Hematopoietic multipotent progenitor cell treated with erythropoietin and hydrocortisone succinate and interleukin-3 and kit ligand, for 15 days (in vitro differentiated cells): ENCODE data around the gene GOLGA1.
"Not testable (repeated sequence)": the region's sequence is repeated elsewhere in the genome, so short reads cannot be mapped to it uniquely, and the experiment has no call there.

ENCODE experiments used
- DNase-seq: peaks from one replicate; pipeline ENCODE4 v3.0.0-alpha.2; 2015; ENCODE audit warnings: low spot score

GOLGA1 gene

DNA sequence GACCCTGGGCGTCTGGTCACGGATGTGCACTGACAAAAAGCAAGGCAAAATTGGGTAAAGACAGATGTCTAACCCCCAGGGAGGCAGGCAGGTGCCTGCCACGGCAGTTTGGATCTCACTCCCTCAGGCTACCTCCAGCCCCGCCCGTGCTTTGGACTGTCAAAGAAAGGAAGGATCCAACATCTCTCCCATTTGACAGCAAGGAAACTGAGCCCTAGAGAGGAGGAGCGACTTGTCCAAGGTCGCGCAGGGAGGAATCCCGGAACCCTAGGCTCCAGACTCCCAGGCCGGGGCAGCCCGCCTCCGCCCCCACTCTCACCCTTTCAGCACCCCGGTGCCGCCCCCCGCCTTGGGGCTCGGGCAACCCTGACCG is 376 bp downstream of the GOLGA1 start:
- DNase-seq, result no peak

DNA sequence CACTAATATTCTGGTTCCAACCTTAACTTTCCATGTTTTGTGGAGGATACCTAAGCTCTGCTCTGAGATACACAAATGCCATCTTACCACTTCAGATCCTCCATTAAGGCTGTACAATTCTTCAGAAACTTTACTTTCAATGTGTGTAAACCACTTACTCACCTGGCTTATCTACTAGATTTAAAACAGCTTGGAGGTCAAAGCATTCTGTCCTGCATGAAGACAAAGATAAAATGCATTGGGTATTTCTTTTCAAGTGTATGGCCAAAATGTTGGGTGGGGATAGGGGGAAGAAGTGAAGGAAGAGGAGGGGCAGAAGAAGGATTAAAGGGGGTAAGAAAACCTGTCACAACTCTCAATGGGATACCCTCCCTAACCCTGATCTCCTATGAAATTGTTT is 939 bp downstream of the GOLGA1 start:
- peak; percentile 26 for DNase-seq

- no peak for DNase-seq
Observed at GRCh38 chr9:124934290-124934689, 6.6 kb downstream of the GOLGA1 start.

- no peak for DNase-seq
Observed at GRCh38 chr9:124932333-124932732, 8.6 kb downstream of the GOLGA1 start.

- DNase-seq, result no peak
Observed at GRCh38 chr9:124929464-124929863, 11.4 kb downstream of the GOLGA1 start.

DNA sequence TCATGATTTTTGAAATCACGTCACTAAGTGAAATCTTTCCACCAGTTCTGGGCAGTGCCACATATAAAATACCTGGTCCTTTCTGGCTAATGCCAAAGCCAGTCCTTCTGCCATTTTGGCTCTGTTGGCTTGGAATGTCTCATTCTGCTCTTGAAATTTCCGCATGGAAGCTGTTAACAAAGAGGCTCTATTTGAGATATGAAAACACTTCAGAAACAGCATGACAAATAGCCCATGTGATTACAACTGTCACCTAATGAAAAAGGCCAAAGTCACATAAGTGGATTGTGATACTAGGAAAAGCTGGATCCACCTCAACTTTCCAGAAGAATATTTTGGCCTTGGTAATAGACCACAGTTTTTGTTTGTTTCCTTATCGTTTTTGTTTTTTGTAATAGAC is 12.8 kb downstream of the GOLGA1 start:
- DNase-seq, result no peak

GRCh38 chr9:124920394-124920793 is 20.5 kb downstream of the GOLGA1 start:
- DNase-seq, result not testable (repeated sequence)

- DNase-seq, result no peak
Observed at GRCh38 chr9:124914753-124915405, 26.0 kb downstream of the GOLGA1 start.

DNA sequence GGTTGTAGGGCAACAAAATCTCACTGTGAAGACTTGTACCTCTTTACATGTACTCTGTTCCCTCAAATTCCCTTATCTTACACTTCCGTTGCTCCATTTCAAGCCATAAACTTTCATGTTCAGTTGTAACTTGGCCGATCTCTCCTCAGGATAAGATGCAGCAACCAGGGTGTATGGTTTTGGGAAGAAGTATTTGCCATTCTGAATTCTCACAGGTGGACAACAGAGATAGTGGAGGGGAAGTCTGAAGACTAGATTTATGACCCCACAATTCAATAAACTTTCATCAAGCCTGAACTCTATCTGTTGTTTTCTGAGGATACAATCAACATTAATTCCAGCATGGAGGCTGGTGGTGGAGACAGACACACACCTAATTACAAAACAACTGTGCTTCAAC is 27.5 kb downstream of the GOLGA1 start:
- no peak for DNase-seq

DNA sequence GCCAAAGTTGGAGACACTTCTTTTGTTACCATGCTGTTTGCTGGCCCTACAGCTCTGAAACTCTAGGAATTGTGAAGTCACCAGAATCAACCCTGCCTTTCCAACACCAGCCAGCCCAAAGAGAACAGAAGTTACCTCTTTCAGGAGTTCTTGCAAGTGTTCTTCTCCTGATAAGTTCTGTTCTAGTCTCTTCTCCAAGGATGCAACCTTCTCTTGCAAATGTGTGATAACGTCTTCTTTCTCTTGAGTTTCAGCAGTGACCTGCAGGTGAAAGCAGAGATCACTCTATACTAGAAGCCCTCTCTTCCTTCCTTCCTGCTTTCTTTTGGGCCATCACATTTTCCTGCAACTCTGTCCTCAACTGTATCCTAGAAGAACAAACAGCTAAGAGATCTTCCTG is 29.1 kb downstream of the GOLGA1 start:
- DNase-seq, result no peak

DNA sequence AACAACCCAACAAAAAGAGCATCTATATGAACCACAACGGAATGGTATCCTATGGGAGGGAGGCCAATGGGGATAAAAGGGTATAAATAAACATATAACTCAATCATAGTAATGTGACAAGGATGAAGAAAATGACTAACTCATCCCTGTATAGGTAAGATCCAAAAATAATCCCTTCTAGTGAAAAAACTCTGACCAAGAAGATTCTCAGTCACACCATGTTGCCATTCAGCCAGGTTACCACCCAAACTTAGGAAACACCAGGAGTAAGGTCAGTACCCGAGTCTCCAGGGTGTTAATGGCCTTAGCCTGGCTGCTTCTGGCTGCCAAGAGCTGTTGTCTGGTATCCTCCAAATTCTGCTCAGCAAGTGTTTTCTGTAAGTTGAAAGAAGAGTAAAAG is 32.8 kb downstream of the GOLGA1 start:
- no peak for DNase-seq

- DNase-seq, result no peak
Observed at GRCh38 chr9:124906966-124907365, 33.9 kb downstream of the GOLGA1 start.

DNA sequence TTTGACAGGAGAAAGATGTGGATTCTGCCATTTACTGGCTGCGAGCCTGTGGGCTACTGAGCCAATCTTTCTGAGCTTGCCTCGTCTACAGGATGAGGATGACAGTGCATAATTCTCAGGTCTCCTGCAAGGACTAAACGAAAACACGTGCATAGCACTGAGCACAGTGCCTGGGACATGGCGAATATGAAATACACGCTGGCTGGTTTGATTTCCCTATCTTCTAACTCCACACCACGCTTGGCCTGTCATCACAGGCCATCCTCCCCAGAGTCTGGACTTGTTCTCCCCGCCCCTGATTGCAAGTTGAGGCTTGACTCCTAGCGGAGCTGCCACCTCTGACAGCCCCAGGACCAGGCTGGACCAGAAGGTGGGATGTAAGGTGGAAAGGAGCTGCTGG is 41.0 kb downstream of the GOLGA1 start:
- no peak for DNase-seq

DNA sequence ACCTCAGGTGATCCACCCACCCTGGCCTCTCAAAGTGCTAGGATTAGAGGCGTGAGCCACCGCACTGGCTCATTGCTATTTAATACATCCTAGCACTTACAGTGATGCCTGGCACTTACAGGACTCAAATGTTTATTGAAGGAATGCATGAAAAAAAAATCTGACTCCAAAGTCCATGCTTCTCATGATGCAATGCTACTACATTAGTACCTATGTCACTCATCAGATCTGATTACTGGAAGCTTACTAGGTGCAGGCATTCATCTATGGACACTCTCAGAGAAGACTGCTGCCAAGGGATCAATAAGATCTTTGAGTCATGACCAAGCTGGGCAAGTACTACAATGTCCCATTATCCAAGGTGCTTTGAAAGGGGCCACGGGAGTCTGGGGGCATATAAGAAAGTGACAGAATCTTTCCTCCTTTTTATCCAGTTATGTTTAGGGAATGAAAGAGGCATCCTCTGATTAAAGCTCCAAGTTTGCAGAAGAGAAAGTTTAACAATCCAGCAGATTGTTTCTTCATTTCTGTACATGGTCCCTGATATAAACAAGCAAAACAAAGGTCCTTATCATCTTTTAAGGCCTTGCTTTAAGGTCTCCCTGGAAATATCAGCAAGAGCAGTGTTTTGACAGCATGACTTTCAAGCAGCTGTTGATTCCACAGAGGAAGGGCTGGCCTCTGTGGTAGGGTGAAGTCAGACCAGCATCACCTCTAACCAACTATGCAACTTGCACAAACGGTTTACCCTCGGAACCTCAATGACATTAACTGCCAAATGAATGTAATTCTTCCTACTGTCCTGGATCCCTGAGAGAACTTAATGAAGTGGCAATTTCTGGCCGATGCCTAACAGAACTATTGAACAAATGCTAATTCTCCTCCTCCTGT is 43.1 kb downstream of the GOLGA1 start:
- DNase-seq, result no peak

DNA sequence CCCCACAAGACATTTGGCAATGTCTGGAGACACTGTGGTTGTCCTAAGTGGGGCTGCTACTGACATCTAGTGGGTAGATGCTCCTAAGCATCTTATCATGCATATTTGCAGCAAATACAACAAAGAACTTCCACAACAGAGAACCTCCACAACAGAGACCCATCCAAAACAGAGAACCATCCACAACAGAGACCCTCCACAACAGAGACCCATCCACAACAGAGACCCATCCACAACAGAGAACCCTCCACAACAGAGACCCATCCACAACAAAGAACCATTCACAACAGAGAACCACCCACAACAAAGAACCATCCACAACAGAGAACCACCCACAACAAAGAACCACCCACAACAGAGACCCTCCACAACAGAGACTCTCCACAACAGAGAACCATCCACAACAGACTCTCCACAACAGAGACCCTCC is 46.1 kb downstream of the GOLGA1 start:
- DNase-seq, result peak; percentile 31

DNA sequence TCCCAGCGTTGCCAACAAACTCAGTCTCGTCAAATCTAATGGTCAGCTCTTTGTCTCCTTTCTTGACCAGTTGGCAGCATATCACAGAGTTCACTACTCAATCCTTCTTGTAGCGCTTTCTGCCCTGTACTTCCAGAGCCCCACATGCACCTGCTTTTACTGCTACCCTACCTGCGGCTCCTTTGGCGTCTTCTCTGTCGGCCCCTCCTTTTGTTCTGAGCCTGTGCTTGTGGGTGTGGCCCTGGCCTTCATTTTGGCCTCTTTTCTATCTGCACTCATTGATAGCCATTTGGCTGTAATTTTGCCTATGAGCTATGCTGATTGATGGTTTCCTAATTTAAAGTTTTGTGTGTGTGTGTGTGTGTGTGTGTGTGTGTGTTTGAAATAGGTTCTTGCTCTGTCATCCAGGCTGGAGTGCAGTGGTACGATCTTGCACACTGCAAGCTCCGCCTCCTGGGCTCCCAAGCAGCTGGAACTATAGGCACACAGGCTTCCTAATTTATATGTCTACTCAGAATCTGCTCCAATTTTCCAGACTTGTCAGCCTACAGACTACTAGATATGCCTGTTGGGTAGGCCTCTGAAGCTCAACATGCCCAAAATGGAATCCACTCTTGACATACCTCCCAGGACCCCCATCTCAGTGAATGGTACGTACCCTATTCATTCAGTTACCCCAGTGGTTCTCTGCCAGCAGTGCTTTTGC is 46.7 kb downstream of the GOLGA1 start:
- DNase-seq, result no peak

DNA sequence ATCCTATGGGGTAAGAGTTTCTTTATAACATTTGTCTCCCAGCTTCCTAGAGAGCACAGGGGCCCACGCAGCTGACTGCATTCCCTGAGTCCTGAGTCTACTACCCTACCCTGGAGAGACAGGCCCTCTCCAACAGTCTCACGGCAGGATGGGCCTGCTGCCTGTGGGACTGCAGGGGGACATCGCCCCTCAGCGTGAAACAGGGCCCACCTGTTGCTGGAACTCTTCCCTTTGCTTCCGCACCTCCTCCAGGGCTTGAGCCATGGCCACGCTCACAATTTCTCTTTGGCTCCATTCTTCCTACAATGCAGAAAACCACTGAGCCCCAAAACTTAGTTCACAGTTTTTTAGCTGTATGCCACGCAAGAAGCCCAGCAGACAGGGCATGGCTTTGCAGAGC is 50.7 kb downstream of the GOLGA1 start:
- DNase-seq, result no peak

- no peak for DNase-seq
Observed at GRCh38 chr9:124889006-124889405, 51.9 kb downstream of the GOLGA1 start.

- no peak for DNase-seq
Observed at GRCh38 chr9:124887832-124888231, 53.1 kb downstream of the GOLGA1 start.

DNA sequence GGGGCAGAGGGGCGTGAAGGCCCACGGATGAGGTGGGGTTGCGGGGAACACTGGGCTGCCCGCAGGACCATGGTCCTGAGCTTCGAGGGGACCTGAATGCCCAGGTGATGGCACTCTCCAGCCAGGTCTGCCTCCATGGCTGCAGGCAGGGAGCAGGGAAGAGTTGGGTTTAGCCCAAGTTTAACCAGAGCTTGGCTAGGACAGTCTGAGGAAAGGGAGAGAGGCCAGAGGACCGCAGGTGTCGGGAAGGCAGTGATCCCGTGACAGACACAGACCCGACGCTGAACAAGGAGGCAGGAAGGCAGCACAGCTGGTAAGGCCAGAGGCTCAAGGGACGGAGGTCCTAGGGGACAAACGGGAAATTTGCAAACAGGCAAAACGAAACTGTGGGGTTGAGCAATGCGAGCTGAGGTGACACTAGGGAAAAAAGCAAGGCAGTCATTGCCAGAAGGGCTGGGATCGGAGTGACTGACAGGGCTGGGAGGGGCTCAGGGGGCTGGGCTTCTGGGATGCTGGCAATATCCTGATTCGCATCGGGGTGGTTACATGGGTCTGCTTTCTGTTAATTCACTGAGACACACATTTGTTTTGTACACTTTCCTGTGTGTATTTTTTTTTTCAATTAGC is 53.9 kb downstream of the GOLGA1 start:
- DNase-seq, result no peak

DNA sequence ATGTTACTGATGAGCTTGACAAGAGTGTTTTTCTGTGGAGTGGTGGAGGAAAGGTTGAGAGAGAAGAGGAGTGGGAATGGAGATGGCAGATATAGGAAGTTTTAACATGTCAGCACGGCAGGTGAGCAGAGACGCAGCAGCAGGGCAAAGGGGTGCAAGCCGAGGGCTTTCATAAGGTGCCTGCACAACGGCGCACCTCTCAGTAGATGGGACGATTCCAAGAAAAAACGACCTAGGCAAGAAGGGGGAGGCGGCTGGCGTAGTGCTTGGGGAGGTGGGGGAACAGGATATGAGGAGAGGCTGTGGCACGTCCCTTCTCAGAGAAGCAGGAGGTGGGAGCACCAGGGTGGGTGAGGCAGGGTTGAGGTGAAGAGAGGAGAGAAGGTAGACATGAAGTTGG is 54.4 kb downstream of the GOLGA1 start:
- no peak for DNase-seq

DNA sequence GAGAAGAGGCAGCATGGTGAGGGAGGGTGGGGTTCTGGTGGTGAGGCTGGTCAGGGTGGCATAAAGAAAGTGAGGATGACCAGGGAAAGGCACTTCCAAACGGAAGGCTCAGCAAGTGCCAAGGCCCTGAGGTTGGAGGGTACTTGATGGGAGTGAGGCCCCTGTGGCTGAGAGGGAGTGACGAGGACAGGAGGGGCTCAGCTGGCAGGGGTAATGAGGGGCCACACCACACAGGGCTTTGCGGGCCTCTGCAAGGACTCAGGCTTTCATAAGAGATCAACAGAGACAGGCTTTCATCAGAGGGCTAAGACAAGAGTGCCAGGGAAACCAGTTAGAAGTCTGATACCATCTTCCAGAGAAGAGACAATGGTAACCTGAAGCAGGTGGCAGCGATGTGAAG is 55.3 kb downstream of the GOLGA1 start:
- DNase-seq, result no peak

- DNase-seq, result no peak
Observed at GRCh38 chr9:124884376-124884775, 56.5 kb downstream of the GOLGA1 start.
